Head of caudate nucleus (tissue), 42 donors: ENCODE measurements around the gene VAPA.

Source experiments
- DNase-seq, 42 donors: peaks; one replicate each; pipeline versions ENCODE4 v3.0.0 to v3.0.0-alpha.2; 2020 to 2021; ENCODE audit warnings: mixed read lengths in 7 of 42
- intact Hi-C: fragments of 100-400 bp; cut with DNase I; formaldehyde crosslinking; loops from one replicate; pipeline ENCODE4 v1.15.0; 2022

The VAPA gene

GRCh38 chr18:9928646-9929259 is 14.9 kb downstream of the VAPA start:
- intact Hi-C loops = no loop called here
- no peak for DNase-seq

GRCh38 chr18:9930299-9930884 is 16.6 kb downstream of the VAPA start:
- intact Hi-C loops = no loop called here
- no peak for DNase-seq

- intact Hi-C loops = no loop called here
- no peak for DNase-seq
Observed at GRCh38 chr18:9931146-9931545, 17.3 kb downstream of the VAPA start.

GRCh38 chr18:9931678-9932077 is 17.9 kb downstream of the VAPA start:
- intact Hi-C loops = no loop called here
- no peak for DNase-seq

- intact Hi-C loops = no loop called here
Observed at GRCh38 chr18:9933865-9934264, 20.0 kb downstream of the VAPA start.

GRCh38 chr18:9934274-9934673 is 20.5 kb downstream of the VAPA start:
- intact Hi-C loops = no loop called here
- DNase-seq = no peak

More at GRCh38 chr18:9933865-9934264, 20.0 kb downstream of the VAPA start:
- DNase-seq = no peak

GRCh38 chr18:9941103-9941502 is 27.3 kb downstream of the VAPA start:
- DNase-seq = peak in 8 of 42 donors; percentile 7 to 77 (median 30)
- intact Hi-C loops = no loop called here

GRCh38 chr18:9941660-9942059 is 27.8 kb downstream of the VAPA start:
- intact Hi-C loops = no loop called here
- DNase-seq = no peak

- DNase-seq = peak in 8 of 42 donors; percentile 13 to 58 (median 31)
- intact Hi-C loops = no loop called here
Observed at GRCh38 chr18:9943311-9943710, 29.5 kb downstream of the VAPA start.

GRCh38 chr18:9944805-9945204 is 31.0 kb downstream of the VAPA start:
- intact Hi-C loops = no loop called here
- no peak for DNase-seq

GRCh38 chr18:9946831-9947230 is 33.0 kb downstream of the VAPA start:
- DNase-seq = no peak
- intact Hi-C loops = no loop called here

GRCh38 chr18:9947248-9947647 is 33.4 kb downstream of the VAPA start:
- intact Hi-C loops = no loop called here
- no peak for DNase-seq

GRCh38 chr18:9949315-9949714 is 35.5 kb downstream of the VAPA start:
- no peak for DNase-seq
- intact Hi-C loops = no loop called here

- no peak for DNase-seq
- intact Hi-C loops = no loop called here
Observed at GRCh38 chr18:9949861-9950260, 36.0 kb downstream of the VAPA start.

GRCh38 chr18:9950289-9951016 is 36.6 kb downstream of the VAPA start:
- intact Hi-C loops = no loop called here

GRCh38 chr18:9951022-9951859 is 37.4 kb downstream of the VAPA start:
- intact Hi-C loops = no loop called here
- peak in 24 of 42 donors; percentile 7 to 79 (median 50) for DNase-seq

More at GRCh38 chr18:9950289-9951016, 36.6 kb downstream of the VAPA start:
- DNase-seq = no peak

- intact Hi-C loops = no loop called here
- DNase-seq = no peak
Observed at GRCh38 chr18:9952633-9953416, 39.0 kb downstream of the VAPA start.

GRCh38 chr18:9958861-9959399 is 45.1 kb downstream of the VAPA start:
- DNase-seq = no peak
- intact Hi-C loops = no loop called here

GRCh38 chr18:9959564-9959963 is 45.7 kb downstream of the VAPA start:
- no peak for DNase-seq
- intact Hi-C loops = no loop called here
